Transverse colon (tissue), 4 donors: ENCODE data around the gene POLRMT.

ENCODE experiments used
- CTCF ChIP-seq, 5 experiments: fragments of 200-600 bp in 3 of 5; fragments of 450-650 bp in 2 of 5; sonication (generic) in 3 of 5; IDR thresholded peaks; 1 replicate in 2 of 5; 2 replicates in 3 of 5; pipeline ENCODE4 v1.5.1; 2016 to 2017; ENCODE audit warnings: antibody characterized with exemption in 5 of 5, inconsistent platforms in 3 of 5, mild to moderate bottlenecking in 2 of 5, moderate library complexity in 1 of 5
- EP300 ChIP-seq: sonication (generic); formaldehyde crosslinking; IDR thresholded peaks from one replicate; pipeline ENCODE4 v1.6.1; 2017; ENCODE audit warnings: antibody characterized with exemption, low read depth
- POLR2AphosphoS5 ChIP-seq, 3 donors: sonication (generic); formaldehyde crosslinking; IDR thresholded peaks; one replicate each; pipeline ENCODE4 v1.6.1; 2016; ENCODE audit warnings: antibody characterized with exemption in 3 of 3

- TF ChIP-seq CTCF (IDR thresholded peaks at IDR 0.05), result no peak
- no peak for TF ChIP-seq EP300
- TF ChIP-seq POLR2AphosphoS5 (IDR thresholded peaks at IDR 0.05), result no peak
Observed at GRCh38 chr19:594265-594870, 39.0 kb downstream of the POLRMT start.
